Gastrocnemius medialis (tissue), 4 donors: ENCODE measurements around the gene BORCS6.

ENCODE experiments used
- CTCF ChIP-seq, 5 experiments: fragments of 450-650 bp in 3 of 5; fragments of 200-600 bp in 2 of 5; sonication (generic) in 2 of 5; IDR thresholded peaks in 4 of 5; conservative IDR thresholded peaks in 1 of 5; 1 replicate in 4 of 5; 2 replicates in 1 of 5; pipeline ENCODE4 v1.5.1; 2016 to 2019; ENCODE audit warnings: antibody characterized with exemption in 5 of 5, mild to moderate bottlenecking in 3 of 5, moderate library complexity in 3 of 5
- POLR2A ChIP-seq, 2 donors: fragments of 450-650 bp; IDR thresholded peaks; one replicate each; pipeline ENCODE4 v1.6.1; 2017; ENCODE audit warnings: antibody characterized with exemption in 2 of 2, mild to moderate bottlenecking in 2 of 2, moderate library complexity in 2 of 2

GRCh38 chr17:8161289-8162232 is 28.4 kb downstream of the BORCS6 start:
- no peak for TF ChIP-seq CTCF (IDR thresholded peaks at IDR 0.05 in 4 of 5, conservative IDR thresholded peaks at IDR 0.05 in 1 of 5)
- no peak for TF ChIP-seq POLR2A (IDR thresholded peaks at IDR 0.05)
